Activated T-helper 2 cell treated with anti-CD3 and anti-CD28 coated beads, Interferon-gamma antibody, Interleukin-2, Interleukin-4, amounts not matched to agents 10 μg/mL and 5 μg/mL and 100 μg/mL, durations not matched to agents 14 hours and 24 hours and 36 hours (primary cell): ENCODE data around the gene GGA1. TPM values are rescaled to one million over a fixed set of nuclear protein-coding genes. Genes with fewer than 3 reads are reported as not detected.

ENCODE experiments used
- DNase-seq: peaks from one replicate; pipeline ENCODE4 v3.0.0; 2021; ENCODE audit warnings: low spot score
- H3K27ac Mint-ChIP-seq: one replicate; pipeline ENCODE4 v1.8.0; 2021; ENCODE audit warnings: mixed read lengths
- H3K27me3 Mint-ChIP-seq: one replicate; pipeline ENCODE4 v1.8.0; 2021; ENCODE audit warnings: low read depth, mixed read lengths
- H3K36me3 Mint-ChIP-seq: one replicate; pipeline ENCODE4 v1.8.0; 2021; ENCODE audit warnings: low read depth, mixed read lengths
- H3K4me1 Mint-ChIP-seq: one replicate; pipeline ENCODE4 v1.8.0; 2021; ENCODE audit warnings: low read depth, mixed read lengths
- H3K4me3 Mint-ChIP-seq: one replicate; pipeline ENCODE4 v1.8.0; 2021; ENCODE audit warnings: low read depth, mild to moderate bottlenecking, moderate library complexity, mixed read lengths
- H3K9me3 Mint-ChIP-seq: one replicate; pipeline ENCODE4 v1.8.0; 2021; ENCODE audit warnings: mixed read lengths
- intact Hi-C: fragments of 100-400 bp; cut with micrococcal nuclease; formaldehyde crosslinking; loops from one replicate; pipeline ENCODE4 v1.15.1; 2023
- total RNA-seq: library from RNA; stranded (reverse); gene quantifications from 2 replicates; pipeline ENCODE4 v1.2.3, GENCODE V29; 2022

The GGA1 gene
- total RNA-seq, 1 donor from 2014 or later, result 69.3 TPM

GRCh38 chr22:37566903-37567798 is 41.5 kb upstream of the GGA1 start:
- intact Hi-C loops, result loop anchor here (1.0 kb wide), 2 partner anchors 22 to 29 kb away; no protein-coding TSS in a partner anchor
- peak; percentile 87 for DNase-seq
- Mint-ChIP-seq H3K4me1 (peaks cover 14% of the 10 kb centered on the region), H3K9me3 (no peaks in the 10 kb centered on the region), H3K27me3 (peaks cover 25% of the 10 kb centered on the region), H3K4me3 (no peak overlapping the region), H3K36me3 (no peaks in the 10 kb centered on the region), H3K27ac (peak overlapping the region; percentile 61)

- intact Hi-C loops, result no loop called here
- Mint-ChIP-seq H3K36me3 (no peaks in the 10 kb centered on the region), H3K27me3 (peaks cover 19% of the 10 kb centered on the region), H3K27ac (no peak overlapping the region), H3K4me3 (no peak overlapping the region), H3K4me1 (peaks cover 14% of the 10 kb centered on the region), H3K9me3 (no peaks in the 10 kb centered on the region)
- no peak for DNase-seq
Measured at GRCh38 chr22:37568012-37568411, 40.6 kb upstream of the GGA1 start.

DNA sequence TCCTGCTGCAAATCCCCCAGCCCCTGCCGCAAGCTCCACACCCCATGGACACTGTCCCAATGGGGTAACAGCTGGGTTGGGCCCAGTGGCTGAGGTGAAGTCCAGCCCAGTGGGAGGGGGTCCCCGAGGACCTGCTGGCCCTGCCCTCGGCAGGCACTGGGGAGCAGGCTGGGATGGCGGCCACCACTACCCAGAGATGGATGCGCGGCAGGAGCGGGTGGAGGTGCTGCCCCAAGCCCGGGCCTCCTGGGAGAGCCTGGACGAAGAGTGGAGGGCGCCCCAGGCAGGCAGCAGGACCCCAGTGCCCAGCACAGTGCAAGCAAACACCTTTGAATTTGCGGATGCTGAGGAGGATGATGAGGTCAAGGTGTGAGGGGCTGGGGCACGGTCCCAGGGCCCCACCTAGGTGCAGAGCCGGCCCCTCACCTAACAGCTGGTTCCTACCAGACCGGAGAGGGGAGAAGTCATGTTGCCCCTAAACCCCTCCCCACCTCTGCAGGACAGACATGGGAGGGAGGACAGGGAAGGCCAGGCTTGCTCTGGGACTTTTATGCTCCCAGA is 40.1 kb upstream of the GGA1 start:
- intact Hi-C loops, result no loop called here
- Mint-ChIP-seq H3K9me3 (no peaks in the 10 kb centered on the region), H3K27ac (no peak overlapping the region)

GRCh38 chr22:37569009-37569920 is 39.4 kb upstream of the GGA1 start:
- H3K36me3 Mint-ChIP-seq, result no peaks in the 10 kb centered on the region
- no peak overlapping the region for H3K4me3 Mint-ChIP-seq
- H3K27me3 Mint-ChIP-seq, result peaks cover 13% of the 10 kb centered on the region
- DNase-seq, result no peak
- intact Hi-C loops, result no loop called here
- H3K9me3 Mint-ChIP-seq, result no peaks in the 10 kb centered on the region
- no peak overlapping the region for H3K27ac Mint-ChIP-seq
- peaks cover 14% of the 10 kb centered on the region for H3K4me1 Mint-ChIP-seq

More for the DNA sequence above, 40.1 kb upstream of the GGA1 start:
- H3K36me3 Mint-ChIP-seq, result no peaks in the 10 kb centered on the region
- peaks cover 14% of the 10 kb centered on the region for H3K4me1 Mint-ChIP-seq
- H3K27me3 Mint-ChIP-seq, result peaks cover 17% of the 10 kb centered on the region
- no peak overlapping the region for H3K4me3 Mint-ChIP-seq
- no peak for DNase-seq

GRCh38 chr22:37569921-37570660 is 38.5 kb upstream of the GGA1 start:
- H3K27ac Mint-ChIP-seq, result no peak overlapping the region
- no peaks in the 10 kb centered on the region for H3K9me3 Mint-ChIP-seq
- H3K27me3 Mint-ChIP-seq, result peaks cover 11% of the 10 kb centered on the region
- H3K36me3 Mint-ChIP-seq, result no peaks in the 10 kb centered on the region
- H3K4me3 Mint-ChIP-seq, result no peak overlapping the region
- peaks cover 14% of the 10 kb centered on the region for H3K4me1 Mint-ChIP-seq
- intact Hi-C loops, result no loop called here
- no peak for DNase-seq

DNA sequence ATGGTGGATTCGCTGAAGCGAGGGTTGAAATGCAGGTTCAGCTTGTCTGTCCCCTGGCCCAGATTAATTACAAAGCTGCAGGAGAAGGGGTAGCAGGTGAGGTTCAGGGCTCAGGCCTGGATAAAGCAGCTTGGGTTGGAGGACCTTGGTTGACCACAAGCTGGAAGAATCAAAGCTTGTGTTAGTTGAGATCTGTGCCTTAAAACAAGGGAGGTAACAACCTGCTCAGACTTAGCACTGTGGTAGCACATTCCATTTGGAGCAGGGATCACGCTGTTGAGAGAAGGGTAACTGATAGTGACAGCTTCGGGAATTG is 38.0 kb upstream of the GGA1 start:
- H3K27me3 Mint-ChIP-seq, result peaks cover 11% of the 10 kb centered on the region
- H3K36me3 Mint-ChIP-seq, result no peaks in the 10 kb centered on the region
- H3K27ac Mint-ChIP-seq, result no peak overlapping the region
- peaks cover 14% of the 10 kb centered on the region for H3K4me1 Mint-ChIP-seq
- H3K9me3 Mint-ChIP-seq, result no peaks in the 10 kb centered on the region
- intact Hi-C loops, result no loop called here
- no peak for DNase-seq
- no peak overlapping the region for H3K4me3 Mint-ChIP-seq

DNA sequence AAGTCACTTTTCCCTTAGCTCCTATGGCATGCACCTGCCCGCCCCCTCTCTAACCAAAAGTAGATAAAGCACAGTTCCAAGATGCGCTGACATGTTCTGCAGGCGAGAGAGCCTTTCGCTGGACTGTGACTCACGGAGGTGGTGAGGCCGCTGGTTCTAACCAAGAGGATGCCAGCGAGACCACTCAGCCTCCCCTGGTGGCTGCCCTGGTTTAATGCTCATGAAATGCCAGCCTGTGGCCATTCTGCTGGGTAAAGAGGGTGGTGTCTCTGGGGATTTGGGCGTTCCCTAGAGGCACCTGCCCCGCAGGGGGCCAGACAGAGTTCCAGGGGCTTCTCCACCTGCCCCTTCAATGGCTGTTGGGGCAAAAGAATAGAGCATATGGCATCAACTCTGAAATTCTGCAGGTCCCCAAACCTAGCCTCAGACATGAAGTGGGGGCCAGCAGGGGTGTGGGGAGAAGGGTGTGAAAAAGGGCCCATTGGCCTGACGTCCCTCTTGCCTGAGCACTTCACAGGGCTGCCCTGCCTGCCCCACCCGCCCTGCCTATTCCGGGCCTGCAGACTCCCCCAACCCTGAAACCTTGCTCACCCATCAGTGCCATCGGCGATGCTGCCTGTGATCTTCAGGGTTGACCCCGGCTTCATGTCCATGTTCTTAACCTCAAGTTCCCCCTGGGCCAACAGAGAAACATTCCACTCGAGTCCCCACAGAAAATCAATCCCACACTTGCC is 37.2 kb upstream of the GGA1 start:
- Mint-ChIP-seq H3K27me3 (peaks cover 11% of the 10 kb centered on the region), H3K27ac (no peak overlapping the region), H3K4me3 (no peak overlapping the region), H3K36me3 (no peaks in the 10 kb centered on the region), H3K9me3 (no peaks in the 10 kb centered on the region), H3K4me1 (peaks cover 12% of the 10 kb centered on the region)
- no peak for DNase-seq
- intact Hi-C loops, result no loop called here

DNA sequence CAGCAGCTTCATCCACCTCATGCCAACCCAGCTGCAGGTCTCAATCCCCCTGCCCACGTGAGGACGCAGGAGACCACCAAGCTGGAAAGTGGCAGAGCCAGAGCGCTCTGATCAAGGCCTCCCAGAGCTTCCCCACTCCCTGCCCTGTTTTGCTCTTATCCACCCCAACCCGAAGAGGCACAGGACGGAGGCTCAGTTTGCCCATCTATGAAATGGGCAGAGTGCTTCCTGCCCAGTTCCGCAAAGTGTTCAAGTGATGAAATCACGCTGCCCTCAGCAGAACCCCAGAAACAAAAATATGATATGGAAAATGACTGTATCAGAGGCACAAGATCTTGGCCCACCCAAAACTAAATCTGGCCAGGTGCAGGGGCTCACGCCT is 36.7 kb upstream of the GGA1 start:
- Mint-ChIP-seq H3K4me1 (peaks cover 8% of the 10 kb centered on the region), H3K27me3 (peaks cover 9% of the 10 kb centered on the region), H3K9me3 (no peaks in the 10 kb centered on the region), H3K36me3 (no peaks in the 10 kb centered on the region), H3K4me3 (no peak overlapping the region), H3K27ac (no peak overlapping the region)
- DNase-seq, result no peak
- intact Hi-C loops, result no loop called here

DNA sequence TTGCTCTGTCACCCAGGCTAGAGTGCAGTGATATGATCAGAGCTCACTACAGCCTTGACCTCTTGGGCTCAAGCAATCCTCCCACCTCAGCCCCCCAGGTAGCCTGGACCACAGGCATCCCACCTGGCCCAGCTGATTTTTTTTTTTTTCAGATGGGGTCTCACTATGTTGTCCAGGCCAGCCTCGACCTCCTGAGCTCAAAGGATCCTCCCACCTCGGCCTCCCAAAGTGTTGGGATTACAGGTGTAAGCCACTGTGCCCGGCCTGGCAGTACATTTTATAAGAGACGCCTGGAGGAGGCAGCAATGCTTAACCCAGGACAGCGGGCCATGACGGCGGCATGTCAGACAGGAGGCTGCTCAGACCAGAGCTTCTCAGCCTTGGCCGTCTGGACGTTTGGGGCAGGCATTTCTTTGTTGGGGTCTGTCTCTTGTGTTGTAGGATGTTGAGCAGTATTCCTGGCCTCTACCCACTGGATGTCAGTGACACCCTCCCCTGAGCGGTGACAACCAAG is 33.1 kb upstream of the GGA1 start:
- no peak for DNase-seq
- intact Hi-C loops, result no loop called here
- H3K4me3 Mint-ChIP-seq, result no peak overlapping the region
- H3K27me3 Mint-ChIP-seq, result peaks cover 13% of the 10 kb centered on the region
- H3K4me1 Mint-ChIP-seq, result peaks cover 5% of the 10 kb centered on the region
- H3K27ac Mint-ChIP-seq, result no peak overlapping the region
- no peaks in the 10 kb centered on the region for H3K36me3 Mint-ChIP-seq
- no peaks in the 10 kb centered on the region for H3K9me3 Mint-ChIP-seq

- Mint-ChIP-seq H3K27me3 (peaks cover 17% of the 10 kb centered on the region), H3K4me3 (no peak overlapping the region), H3K9me3 (no peaks in the 10 kb centered on the region), H3K4me1 (peaks cover 6% of the 10 kb centered on the region), H3K27ac (no peak overlapping the region), H3K36me3 (no peaks in the 10 kb centered on the region)
- intact Hi-C loops, result no loop called here
- DNase-seq, result no peak
Measured at GRCh38 chr22:37578002-37578401, 30.6 kb upstream of the GGA1 start.

DNA sequence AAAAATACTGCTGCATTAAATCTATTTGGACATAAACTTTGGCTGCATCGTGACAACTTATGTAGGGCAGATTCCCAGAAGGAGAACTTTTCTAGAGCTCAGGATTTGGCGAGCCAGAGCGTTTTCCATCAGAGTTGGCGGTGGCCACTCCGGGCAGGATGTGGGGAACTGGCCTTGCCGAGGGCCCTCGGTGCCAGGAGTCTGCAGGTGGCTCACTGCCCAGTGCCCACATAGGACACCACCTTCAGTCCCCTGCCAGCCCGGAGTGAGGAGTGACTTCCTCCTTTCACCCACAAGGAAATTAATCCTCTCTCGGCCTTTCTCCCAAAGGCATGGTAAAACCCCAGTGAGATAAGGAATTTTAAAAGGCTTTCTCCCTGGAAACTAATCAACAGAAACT is 27.1 kb upstream of the GGA1 start:
- H3K9me3 Mint-ChIP-seq, result no peaks in the 10 kb centered on the region
- H3K27ac Mint-ChIP-seq, result no peak overlapping the region
- no peak for DNase-seq
- peaks cover 15% of the 10 kb centered on the region for H3K27me3 Mint-ChIP-seq
- H3K4me3 Mint-ChIP-seq, result no peak overlapping the region
- H3K36me3 Mint-ChIP-seq, result no peaks in the 10 kb centered on the region
- intact Hi-C loops, result no loop called here
- H3K4me1 Mint-ChIP-seq, result peaks cover 6% of the 10 kb centered on the region

DNA sequence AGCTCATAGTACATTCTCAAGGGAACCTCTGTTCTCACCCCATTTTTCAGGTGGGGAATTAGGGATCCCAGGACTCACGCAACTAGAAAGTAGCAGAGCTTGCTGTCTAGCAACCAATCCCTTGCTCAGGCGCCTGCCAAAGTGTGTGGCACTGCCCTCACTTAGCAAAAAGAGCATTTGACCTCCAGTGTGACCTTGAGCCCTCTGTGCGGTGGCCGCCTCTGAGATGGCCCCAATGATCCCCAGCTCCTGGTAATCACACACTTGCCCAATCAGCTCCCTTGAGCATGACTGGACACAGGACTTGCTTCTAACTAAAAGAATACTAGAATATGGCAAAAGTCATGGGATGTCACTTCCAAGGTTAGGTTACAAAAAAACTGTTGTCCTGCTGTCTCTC is 26.1 kb upstream of the GGA1 start:
- no peak for DNase-seq
- Mint-ChIP-seq H3K27me3 (peaks cover 15% of the 10 kb centered on the region), H3K4me3 (no peak overlapping the region), H3K27ac (no peak overlapping the region), H3K9me3 (no peaks in the 10 kb centered on the region), H3K36me3 (no peaks in the 10 kb centered on the region), H3K4me1 (peaks cover 6% of the 10 kb centered on the region)
- intact Hi-C loops, result no loop called here
